ENCODE measurements around the gene EPB41L4A.

GRCh38 chr5:112413611-112414010 lies 5.5 kb downstream of the EPB41L4A start:
- TF ChIP-seq CTCF (IDR thresholded peaks at IDR 0.05) (no peak), POLR2A (IDR thresholded peaks at IDR 0.05) (no peak)

All from body of pancreas (tissue), 4 donors.